HTR-8/SVneo (cell line): ENCODE measurements around the gene PRKAR2A.
"Not testable (repeated sequence)": the region's sequence is repeated elsewhere in the genome, so short reads cannot be mapped to it uniquely, and the experiment has no call there.

Source experiments
- DNase-seq: peaks from one replicate; pipeline ENCODE4 v3.0.0; 2011; ENCODE audit warnings: low spot score, mixed read lengths; ENCODE audit not compliant: insufficient read length
- FAIRE-seq: peaks from 2 replicates; lab custom pipeline; 2011; peaks lifted over from hg19 to GRCh38; lab: Jason Lieb, UNC

The PRKAR2A gene

GRCh38 chr3:48784426-48785120 is 63.1 kb downstream of the PRKAR2A start:
- FAIRE-seq (no peak), DNase-seq (no peak)

- no peak for FAIRE-seq
- DNase-seq = no peak
Measured at GRCh38 chr3:48783304-48783703, 64.4 kb downstream of the PRKAR2A start.

- no peak for DNase-seq
- no peak for FAIRE-seq
Measured at GRCh38 chr3:48782046-48782445, 65.6 kb downstream of the PRKAR2A start.

- FAIRE-seq, DNase-seq: not testable (repeated sequence)
Measured at GRCh38 chr3:48778565-48778964, 69.1 kb downstream of the PRKAR2A start.

- no peak for FAIRE-seq
Measured at GRCh38 chr3:48776854-48777253, 70.8 kb downstream of the PRKAR2A start.

GRCh38 chr3:48770192-48770502 is 77.5 kb downstream of the PRKAR2A start:
- no peak for FAIRE-seq
- DNase-seq = no peak

More at GRCh38 chr3:48776854-48777253, 70.8 kb downstream of the PRKAR2A start:
- no peak for DNase-seq

GRCh38 chr3:48765376-48765775 is 82.3 kb downstream of the PRKAR2A start:
- FAIRE-seq (no peak), DNase-seq (no peak)

GRCh38 chr3:48762816-48763215 is 84.9 kb downstream of the PRKAR2A start:
- FAIRE-seq (no peak), DNase-seq (no peak)

GRCh38 chr3:48759991-48760540 is 87.6 kb downstream of the PRKAR2A start:
- FAIRE-seq = not testable (repeated sequence)

GRCh38 chr3:48759531-48759930 is 88.1 kb downstream of the PRKAR2A start:
- not testable (repeated sequence) for FAIRE-seq

More at GRCh38 chr3:48759991-48760540, 87.6 kb downstream of the PRKAR2A start:
- not testable (repeated sequence) for DNase-seq

GRCh38 chr3:48759071-48759470 is 88.6 kb downstream of the PRKAR2A start:
- no peak for FAIRE-seq
- DNase-seq = no peak

More at GRCh38 chr3:48759531-48759930, 88.1 kb downstream of the PRKAR2A start:
- DNase-seq = not testable (repeated sequence)

GRCh38 chr3:48756640-48757039 is 91.0 kb downstream of the PRKAR2A start:
- DNase-seq (no peak), FAIRE-seq (no peak)

GRCh38 chr3:48750856-48751255 is 96.8 kb downstream of the PRKAR2A start:
- FAIRE-seq (no peak), DNase-seq (no peak)

GRCh38 chr3:48748754-48749153 is 98.9 kb downstream of the PRKAR2A start:
- DNase-seq = no peak
- no peak for FAIRE-seq

- DNase-seq = no peak
- FAIRE-seq = no peak
Measured at GRCh38 chr3:48747706-48748105, 100.0 kb downstream of the PRKAR2A start.

- no peak for FAIRE-seq
Measured at GRCh38 chr3:48747015-48747615, 100.6 kb downstream of the PRKAR2A start.

GRCh38 chr3:48743773-48744172 is 103.9 kb downstream of the PRKAR2A start:
- DNase-seq (no peak), FAIRE-seq (no peak)

More at GRCh38 chr3:48747015-48747615, 100.6 kb downstream of the PRKAR2A start:
- DNase-seq = no peak

GRCh38 chr3:48741226-48741625 is 106.4 kb downstream of the PRKAR2A start:
- DNase-seq, FAIRE-seq: not testable (repeated sequence)

GRCh38 chr3:48739955-48740823 is 107.5 kb downstream of the PRKAR2A start:
- DNase-seq (peak; percentile 78), FAIRE-seq (peak; percentile 72)

- DNase-seq (no peak), FAIRE-seq (no peak)
Measured at GRCh38 chr3:48739617-48739954, 108.1 kb downstream of the PRKAR2A start.
